GM12873 (cell line): ENCODE results near the gene MGMT.

ENCODE experiments used
- CTCF ChIP-seq: IDR thresholded peaks from 2 replicates; pipeline ENCODE4 v1.5.1; 2012; ENCODE audit warnings: low read depth, mild to moderate bottlenecking, moderate library complexity, low read length, control low read depth; ENCODE audit not compliant: insufficient read depth; ENCODE audit errors: missing control alignments

MGMT gene

DNA sequence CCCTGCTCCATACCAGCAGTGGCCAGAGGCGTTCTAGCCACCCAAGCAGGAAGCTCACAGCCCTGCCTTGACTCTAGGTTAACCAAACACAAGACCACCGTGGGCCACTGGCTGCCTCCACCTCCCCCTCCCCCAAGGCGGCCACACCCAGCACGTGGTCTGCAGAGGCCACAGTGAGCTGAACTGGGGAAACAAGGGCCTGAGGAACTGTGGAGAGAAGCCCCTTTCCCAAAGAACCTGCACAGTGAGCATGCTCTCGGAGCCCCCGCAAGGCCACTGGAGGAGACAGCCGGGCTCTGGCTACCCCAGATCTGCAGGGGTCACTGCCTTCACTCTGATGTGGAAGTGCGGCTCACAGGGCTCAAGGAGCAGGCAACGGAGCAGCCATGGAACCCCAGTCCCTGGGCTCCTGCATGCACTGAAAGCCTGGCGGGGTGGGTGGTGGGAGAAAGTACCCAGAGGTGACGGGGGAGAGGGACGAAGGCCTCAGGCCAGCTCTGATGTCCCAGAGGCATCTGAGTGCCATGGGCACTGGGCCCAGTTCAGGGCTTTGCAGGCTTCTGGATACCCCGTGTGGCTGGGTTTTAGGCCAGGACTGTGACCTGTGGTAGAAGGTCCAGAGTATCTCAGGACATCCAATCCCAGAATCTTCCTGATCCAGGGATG, 307.8 kb downstream of the MGMT start:
- no peak for TF ChIP-seq CTCF

GRCh38 chr10:129775681-129776080, 308.6 kb downstream of the MGMT start:
- no peak for TF ChIP-seq CTCF

- no peak for TF ChIP-seq CTCF
Measured at GRCh38 chr10:129777687-129778086, 310.6 kb downstream of the MGMT start.

DNA sequence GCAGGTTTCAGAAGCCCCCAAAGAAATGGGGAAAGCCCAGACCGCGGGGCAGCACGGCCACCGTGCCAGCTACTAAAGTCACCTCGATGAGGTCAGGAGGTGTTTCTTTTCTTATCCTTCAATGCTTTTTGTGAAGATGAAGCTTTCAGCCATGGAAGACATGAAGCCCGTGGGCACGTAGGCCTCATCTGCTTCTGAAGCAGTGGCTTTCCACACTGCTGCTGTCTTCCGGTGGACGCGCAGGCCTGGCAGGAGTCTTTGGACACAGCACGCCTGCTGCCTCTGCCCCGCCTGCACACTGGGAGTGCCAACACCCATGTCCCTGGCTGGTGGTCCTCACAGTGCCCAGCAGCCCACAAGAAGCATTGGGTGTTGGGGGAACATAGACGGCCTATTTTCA, 311.5 kb downstream of the MGMT start:
- TF ChIP-seq CTCF, result no peak

DNA sequence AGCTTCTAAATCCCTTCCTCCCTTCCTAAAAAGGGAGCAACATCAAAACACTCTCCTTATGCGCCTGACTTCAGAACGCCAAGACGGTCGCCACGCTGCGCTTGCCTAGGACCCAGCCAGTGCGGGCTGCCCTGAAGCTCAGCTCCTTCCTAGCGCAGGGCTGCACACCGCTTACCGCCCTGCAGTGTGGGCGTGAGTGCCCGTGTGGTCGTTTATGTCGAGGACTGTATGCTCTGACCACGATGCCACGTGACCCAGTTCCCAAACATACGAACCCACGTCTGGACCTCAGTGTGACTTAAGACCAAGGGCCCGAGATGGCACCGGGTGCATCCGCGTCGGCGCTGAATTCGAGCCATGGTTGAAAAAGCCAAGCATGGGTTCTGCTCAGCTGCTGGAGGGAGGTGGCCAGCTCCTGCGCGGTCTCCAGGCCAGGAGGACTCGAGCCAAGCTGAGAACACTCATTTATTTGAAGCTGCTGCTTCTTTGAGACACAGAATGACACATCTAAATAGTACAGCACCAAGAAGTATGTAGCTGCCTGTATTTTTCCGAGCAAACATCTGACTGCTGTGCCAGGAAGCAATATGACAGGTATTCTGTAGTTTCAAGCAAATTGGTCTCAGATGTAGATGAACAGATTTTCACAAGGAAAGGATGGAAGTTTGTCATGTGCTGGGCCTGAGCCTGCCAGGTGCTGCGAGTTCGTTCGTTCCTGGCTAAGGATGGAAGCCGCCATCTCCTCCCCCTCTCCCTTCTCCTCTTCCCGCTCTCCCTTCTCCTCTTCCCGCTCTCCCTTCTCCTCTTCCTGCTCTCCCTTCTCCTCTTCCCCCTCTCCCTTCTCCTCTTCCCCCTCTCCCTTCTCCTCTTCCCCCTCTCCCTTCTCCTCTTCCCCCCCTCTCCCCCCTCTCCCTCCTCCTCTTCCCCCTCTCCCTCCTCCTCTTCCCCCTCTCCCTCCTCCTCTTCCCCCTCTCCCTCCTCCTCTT, 312.4 kb downstream of the MGMT start:
- no peak for TF ChIP-seq CTCF

DNA sequence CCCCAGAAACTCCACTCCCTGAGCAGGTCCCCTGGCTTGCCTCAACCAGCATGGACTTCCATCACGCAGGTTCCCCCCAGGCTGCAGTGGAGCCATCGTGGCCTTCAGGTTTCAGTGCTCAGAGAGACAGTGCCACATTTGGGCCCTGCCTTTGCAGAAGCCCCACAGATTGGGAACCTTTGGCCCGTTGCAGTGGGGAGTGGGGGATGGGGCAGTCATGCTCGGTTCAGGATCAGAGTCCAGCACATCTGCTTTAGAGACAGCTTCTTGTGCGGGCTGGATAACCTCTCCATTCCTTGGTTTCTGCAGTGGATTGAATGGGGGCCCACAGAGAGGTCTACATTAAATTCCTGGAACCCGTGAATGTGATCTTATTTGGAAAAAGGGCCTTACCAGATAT, 313.2 kb downstream of the MGMT start:
- TF ChIP-seq CTCF, result no peak
